Activated gamma-delta T cell treated with anti-CD3 and anti-CD28 coated beads, Interleukin-2, amount 50 U/mL, for 16 hours (primary cell): ENCODE measurements around the gene ATXN10.
"Not testable (repeated sequence)": the region's sequence is repeated elsewhere in the genome, so short reads cannot be mapped to it uniquely, and the experiment has no call there.

ENCODE experiments used
- DNase-seq: peaks from one replicate; pipeline ENCODE4 v3.0.0-alpha.2; 2020; ENCODE audit warnings: low read depth

ATXN10 gene

GRCh38 chr22:45678961-45679912, 7.6 kb downstream of the ATXN10 start:
- DNase-seq, result no peak

GRCh38 chr22:45680932-45681700, 9.5 kb downstream of the ATXN10 start:
- DNase-seq, result no peak

DNA sequence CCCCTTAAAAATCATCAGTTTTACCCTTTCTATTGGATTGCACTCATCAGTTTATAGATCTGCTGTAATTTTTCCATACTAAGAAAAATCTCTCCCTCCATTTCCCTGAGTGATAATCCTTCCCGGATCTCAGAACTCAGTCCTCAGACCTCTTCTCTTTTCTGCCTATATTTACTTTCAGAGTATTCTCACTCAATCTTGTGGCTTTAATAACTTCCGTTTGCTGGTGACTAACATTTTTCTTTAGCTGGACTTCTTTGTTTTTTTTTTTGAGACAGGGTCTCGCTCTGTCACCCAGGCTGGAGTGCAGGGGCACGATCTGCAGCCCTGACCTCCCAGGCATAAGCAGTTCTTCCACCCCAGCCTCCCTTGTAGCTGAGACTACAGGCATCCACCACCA, 10.4 kb downstream of the ATXN10 start:
- DNase-seq, result no peak

DNA sequence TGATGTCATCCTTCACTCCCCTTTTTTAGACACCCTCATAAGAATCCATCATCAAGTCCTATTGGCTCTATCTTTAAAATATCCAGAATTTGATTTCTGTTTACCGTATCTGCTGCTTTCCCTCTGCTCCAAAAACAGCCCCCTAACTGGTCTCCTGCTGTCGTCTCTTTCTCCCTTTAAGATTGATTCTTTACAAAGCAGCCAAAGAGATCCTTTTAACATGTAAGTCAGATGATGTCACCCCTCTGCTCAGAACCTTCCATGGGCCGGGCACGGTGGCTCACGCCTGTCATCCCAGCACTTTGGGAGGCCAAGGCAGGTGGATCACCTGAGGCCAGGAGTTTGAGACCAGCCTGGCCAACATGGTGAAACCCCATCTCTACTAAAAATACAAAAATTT, 11.1 kb downstream of the ATXN10 start:
- DNase-seq, result not testable (repeated sequence)

DNA sequence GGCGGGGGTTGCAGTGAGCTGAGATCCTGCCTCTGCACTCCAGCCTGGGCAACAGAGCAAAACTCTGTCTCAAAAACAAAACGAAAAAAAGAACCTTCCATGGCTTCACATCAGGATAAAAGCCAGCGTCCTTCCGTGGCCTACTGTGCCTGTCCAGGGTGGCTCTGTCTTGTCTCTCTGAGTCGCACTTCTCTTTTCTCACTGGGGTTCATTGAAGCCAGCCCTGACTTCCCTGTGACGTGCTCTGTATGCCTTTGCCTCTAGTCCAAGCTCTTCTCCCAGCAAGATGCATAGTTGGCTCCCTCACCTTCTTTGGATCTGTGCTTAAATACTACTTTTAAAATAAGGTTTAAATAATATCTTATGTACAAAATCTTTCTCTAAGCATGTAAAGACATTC, 11.6 kb downstream of the ATXN10 start:
- no peak for DNase-seq

- no peak for DNase-seq
Measured at GRCh38 chr22:45683680-45684079, 12.0 kb downstream of the ATXN10 start.

- DNase-seq, result no peak
Measured at GRCh38 chr22:45684169-45684568, 12.5 kb downstream of the ATXN10 start.

DNA sequence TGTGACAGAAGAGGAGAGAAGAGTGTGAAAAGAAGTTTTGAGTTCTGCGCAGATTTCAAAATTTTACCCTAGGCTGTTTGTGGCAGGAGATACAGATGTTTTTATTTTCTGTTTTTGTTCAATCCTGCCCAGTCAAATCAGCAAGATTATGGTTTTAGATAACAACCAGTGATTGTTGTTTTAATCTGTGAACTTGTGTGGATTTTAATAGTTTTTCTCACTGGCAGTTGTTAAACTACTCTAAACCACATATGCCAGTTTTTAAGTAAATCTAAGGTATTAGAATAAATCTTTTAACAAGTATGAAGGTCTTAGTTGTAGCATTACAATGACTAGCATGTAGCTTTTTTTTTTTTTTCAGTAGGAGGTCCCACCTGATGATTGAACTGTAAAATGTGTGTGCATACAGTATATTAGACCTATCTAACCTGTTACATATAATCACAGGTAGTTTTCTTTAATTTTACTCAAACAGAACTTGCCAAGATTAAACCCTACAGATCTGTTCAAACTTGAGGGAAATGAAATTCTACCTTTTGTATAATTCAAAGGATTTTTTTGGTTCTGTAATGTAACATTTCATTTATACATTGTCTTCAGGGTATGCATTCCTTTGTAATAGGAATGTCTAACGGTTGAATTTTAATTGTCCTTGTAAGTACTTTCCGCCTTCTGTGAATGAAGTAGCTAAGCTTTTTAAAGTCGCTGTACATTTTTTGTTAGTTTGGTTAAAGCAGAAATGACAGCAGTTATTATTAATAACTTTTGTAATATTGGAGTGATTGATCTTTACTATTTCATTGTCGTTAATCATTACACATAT, 13.3 kb downstream of the ATXN10 start:
- no peak for DNase-seq

DNA sequence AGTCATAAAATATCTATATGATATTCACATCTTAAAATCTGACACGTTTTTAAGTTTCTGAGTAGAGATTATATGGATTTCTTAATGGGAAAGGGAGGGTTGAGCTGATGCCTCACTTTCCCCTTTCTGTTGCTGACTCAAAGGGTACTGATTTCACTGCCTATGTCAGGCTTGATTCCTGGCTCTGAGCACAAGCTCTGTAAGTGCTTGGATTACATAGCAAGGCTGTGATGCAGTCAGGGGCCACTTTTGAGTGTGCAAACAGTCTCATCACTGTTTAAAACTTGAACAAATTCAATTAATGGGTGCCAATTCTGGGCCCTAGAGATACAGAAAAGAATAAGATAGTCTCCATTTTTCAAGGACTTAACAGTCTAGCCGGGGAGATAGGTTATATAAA, 14.4 kb downstream of the ATXN10 start:
- DNase-seq, result no peak

- DNase-seq, result no peak
Measured at GRCh38 chr22:45686836-45687235, 15.2 kb downstream of the ATXN10 start.

GRCh38 chr22:45688600-45689080, 17.0 kb downstream of the ATXN10 start:
- no peak for DNase-seq

DNA sequence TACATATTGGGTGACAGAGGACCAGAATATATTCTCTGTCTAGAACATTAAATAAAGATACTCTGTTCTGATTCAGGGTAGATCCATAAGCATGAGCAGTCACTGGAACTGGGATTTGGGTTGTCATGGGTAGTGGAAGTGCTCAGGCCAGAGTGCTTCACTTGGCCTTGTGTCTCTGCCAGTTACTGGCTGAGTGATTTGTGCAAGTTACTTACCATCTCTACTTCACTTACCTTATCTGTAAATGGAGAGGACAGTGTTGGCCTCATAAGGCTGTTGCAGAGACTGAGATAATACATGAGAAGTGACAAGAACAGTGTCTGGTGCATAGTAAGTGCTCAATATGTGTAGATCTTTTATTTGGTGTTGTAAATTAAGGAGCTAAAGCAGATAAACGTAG, 17.6 kb downstream of the ATXN10 start:
- no peak for DNase-seq

DNA sequence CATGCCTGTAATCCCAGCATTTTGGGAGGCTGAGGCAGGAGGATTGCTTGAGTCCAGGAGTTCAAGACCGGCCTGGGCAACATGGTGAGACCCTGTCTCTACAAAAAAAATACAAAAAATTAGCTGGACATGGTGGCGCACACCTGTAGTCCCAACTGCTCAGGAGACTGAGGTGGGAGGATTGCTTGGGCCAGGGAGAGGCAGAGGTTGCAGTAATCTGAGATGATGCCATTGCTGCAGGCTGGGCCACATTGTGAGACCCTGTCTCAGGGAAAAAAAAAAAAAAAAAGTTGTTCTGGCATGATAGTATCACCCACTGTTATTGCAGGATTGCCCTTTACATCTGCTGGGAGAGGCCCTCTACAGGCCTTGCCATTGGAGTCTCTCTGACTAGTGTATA, 18.4 kb downstream of the ATXN10 start:
- no peak for DNase-seq

- no peak for DNase-seq
Measured at GRCh38 chr22:45692549-45692948, 20.9 kb downstream of the ATXN10 start.

DNA sequence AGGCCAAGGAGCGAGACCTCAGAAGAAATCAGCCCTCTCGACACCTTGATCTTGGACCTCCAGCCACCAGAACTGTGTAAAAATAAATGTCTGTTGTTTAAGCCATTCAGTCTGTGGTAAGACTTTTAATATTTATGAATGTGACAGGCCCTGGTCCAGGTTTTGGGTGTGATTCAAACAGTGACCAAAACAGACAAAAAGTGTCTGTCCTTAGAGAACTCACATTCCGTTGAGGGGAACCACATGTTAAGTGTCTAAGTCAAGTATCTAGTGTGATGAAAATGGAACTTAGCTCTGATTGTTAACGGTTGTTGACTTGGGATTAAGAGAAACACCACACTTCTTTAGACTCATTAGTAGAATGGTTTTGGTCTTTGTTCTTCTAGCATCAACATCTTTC, 22.2 kb downstream of the ATXN10 start:
- DNase-seq, result no peak

DNA sequence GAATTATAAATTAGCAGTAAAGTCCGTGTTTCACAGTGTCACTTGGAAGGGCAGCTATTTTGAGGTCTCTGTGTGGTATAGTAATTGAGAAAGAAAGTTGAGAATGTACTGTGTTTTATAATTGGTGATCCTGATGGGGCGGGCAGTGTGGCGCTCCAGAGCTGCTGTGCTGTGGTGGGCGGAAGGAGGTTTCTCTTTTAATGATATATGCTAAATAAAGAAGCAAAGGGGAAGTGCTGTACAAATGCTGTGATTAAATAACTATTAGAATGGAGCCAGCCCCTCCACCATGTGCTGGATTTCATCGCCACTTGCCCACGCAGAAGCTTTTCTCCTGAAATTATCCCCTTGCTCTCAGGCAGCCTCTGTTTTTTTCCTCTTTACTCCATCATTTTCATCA, 24.6 kb downstream of the ATXN10 start:
- no peak for DNase-seq

GRCh38 chr22:45698094-45698493, 26.5 kb downstream of the ATXN10 start:
- no peak for DNase-seq

GRCh38 chr22:45702981-45703380, 31.3 kb downstream of the ATXN10 start:
- no peak for DNase-seq

DNA sequence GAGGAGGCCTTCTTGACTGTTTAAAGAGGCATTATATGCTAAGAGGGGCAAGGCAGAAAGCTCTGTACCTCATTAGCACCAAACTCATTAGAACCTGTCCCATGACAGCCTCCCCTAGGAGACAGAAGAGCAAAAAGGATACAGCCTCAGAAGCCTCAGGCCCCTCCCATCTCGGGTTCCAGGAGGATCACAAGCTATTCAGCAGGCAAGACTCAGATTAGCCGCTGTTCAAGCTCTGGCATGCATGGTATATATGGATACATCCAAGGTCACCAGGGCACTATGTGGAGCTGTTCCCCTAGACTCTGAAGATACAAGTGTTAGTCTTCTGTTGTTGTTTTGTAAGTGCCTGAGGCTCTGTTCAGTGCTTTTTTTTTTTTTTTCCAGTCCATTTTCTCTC, 32.1 kb downstream of the ATXN10 start:
- no peak for DNase-seq

DNA sequence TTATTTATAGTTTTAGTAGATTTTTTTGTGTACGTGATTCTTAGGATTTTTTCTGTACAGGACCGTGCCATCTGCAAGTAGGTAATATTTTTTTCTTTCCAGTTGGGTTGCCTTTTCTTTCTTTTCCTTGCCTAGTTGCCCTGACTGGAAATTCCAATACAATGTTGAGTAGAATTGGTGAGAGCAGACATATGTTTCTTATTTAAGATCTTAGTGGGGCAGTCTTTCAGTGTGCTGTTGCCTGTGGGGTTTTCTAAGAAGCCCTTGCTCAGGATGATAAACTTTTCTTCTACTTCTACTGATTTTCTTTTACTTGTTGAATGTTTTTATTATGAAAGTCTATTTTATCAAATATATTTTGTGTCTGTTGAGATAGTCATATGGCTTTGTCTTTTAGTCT, 33.0 kb downstream of the ATXN10 start:
- no peak for DNase-seq

GRCh38 chr22:45707605-45708004, 36.0 kb downstream of the ATXN10 start:
- no peak for DNase-seq

- DNase-seq, result no peak
Measured at GRCh38 chr22:45708145-45708544, 36.5 kb downstream of the ATXN10 start.
